Activated gamma-delta T cell (primary cell): Measurements from ENCODE around the gene POLH.
"Not testable (repeated sequence)": the region's sequence is repeated elsewhere in the genome, so short reads cannot be mapped to it uniquely, and the experiment has no call there.

Experiments used
- DNase-seq: peaks from one replicate; lab custom pipeline; 2025; lab: John Stamatoyannopoulos, UW

The POLH gene

DNA sequence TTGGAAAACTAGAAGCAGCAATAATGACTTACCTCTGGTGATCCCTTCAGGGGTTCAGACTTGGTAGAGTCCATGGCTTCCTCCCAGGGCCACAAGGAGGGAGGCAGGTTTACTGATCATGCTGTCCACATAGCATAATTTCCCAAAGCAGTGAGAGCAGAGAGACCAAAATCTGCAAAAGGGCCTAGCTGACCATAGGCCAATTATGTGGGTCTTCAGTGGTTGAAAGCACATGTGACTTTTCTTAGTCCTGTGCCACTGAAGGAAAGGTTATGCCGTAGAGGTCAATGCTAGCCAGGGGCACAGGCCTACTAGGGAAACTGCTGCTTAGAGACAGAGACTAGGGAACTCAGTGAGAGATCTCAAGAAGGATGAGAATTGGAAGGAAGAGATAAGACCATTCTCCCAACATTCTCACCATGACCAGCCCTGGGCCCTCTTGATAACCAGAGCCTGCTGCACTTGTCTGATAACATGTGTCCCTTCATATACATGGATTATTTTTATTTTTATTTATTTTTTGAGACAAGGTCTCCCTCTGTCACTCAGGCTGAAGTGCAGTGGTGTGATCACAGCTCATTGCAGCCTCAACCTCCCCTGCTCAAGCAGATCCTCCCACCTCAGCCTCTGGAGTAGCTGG lies 55.1 kb downstream of the POLH start:
- no peak for DNase-seq

DNA sequence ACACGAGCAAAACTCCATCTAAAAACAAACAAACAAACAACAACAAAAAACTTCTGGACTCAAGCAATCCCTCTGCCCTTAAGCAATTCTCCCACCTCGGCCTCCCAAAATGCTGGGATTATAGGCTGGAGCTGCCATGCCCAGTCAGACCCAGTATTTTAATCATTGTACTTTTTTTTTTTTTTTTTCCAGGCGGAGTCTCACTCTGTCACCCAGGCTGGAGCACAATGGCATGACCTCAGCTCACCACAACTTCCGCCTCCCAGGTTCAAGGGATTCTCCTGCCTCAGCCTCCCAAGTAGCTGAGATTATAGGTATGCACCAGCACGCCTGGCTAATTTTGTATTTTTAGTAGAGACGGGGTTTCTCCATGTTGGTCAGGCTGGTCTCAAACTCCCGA lies 57.0 kb downstream of the POLH start:
- not testable (repeated sequence) for DNase-seq

- DNase-seq, result no peak
These were observed 58.8 kb downstream of the POLH start for GRCh38 chr6:43634702-43635303.

- DNase-seq, result peak; percentile 64
These were observed 59.7 kb downstream of the POLH start, which contains the start of gene MAD2L1BP for GRCh38 chr6:43635387-43636307. Gene MAD2L1BP, plus strand, starts transcription at chr6:43635840. Its CDS starts 36 bp downstream, at chr6:43635876.

GRCh38 chr6:43636308-43636659 lies 60.3 kb downstream of the POLH start:
- DNase-seq, result no peak

GRCh38 chr6:43639984-43640800 lies 64.2 kb downstream of the POLH start:
- DNase-seq, result no peak

DNA sequence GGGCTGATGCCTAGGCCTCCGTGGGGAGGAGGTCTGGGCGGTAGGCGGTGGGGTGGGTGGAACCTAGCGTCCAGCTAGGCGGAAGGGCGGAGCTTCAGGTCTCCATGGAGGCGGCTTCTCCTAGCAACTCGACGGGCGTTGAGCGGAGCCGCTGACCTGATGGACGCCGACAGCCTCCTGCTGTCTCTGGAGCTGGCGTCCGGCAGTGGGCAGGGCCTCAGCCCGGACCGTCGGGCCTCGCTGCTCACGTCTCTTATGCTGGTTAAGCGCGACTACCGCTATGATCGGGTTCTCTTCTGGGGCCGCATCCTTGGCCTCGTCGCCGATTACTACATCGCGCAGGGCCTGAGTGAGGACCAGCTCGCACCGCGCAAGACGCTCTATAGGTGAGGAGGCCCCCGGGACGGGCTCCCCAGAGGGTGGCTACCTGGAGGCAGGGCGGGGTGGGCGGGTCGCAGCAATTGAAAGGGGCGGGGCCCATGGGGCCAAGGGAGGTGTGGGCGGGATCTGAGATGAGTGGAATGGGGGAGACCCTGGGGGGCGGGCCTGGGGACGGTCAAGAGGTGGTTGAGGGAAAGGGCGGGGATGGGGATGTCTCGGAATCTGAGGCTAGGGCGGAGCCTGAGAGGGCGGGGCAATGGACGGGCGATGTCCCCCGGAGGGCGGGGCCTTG lies 69.1 kb downstream of the POLH start, which contains the start of gene RSPH9:
TSS of gene RSPH9 (plus strand) at position 97 of the 673 bp plus-strand sequence. CDS start at position 160, 63 bp downstream.
- no peak for DNase-seq

DNA sequence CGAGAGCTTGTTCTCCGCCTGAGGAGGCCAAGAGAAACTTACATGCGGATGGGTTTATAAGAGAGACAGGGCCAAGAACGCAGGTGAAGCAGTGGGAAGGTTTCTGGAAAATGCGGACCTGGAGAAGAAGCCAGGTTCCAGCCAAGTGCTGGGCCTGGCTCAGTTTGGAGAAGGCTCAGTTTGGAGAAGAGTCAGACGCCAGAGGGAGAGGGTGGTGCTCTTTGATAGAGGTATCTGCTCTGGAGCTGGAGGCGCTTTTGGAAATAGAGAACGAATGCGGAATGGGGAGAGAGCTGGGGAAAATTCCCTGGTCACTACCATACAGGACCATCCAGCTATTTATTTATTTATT lies 69.6 kb downstream of the POLH start:
- DNase-seq, result no peak

DNA sequence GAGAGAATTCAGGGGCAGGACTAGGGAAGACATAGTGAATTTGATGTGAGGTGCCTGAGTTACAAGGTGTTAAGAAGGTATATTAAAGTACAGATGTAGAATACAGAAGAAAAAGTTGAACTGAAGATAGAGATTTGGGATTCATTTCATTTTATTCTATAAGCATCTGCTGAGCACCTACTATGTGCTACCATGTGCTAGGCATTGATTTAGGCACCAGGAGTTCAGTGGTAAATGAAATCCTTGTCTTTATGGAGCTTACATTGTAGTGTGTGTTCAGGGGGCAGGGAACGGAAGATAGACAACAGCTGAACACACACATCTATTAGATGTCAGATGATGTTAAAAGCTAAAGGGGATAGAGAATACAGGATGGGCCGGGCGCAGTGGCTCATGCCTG lies 71.6 kb downstream of the POLH start:
- DNase-seq, result no peak

GRCh38 chr6:43648248-43648647 lies 72.3 kb downstream of the POLH start:
- no peak for DNase-seq

- DNase-seq, result not testable (repeated sequence)
These were observed 76.8 kb downstream of the POLH start for GRCh38 chr6:43652822-43653221.

DNA sequence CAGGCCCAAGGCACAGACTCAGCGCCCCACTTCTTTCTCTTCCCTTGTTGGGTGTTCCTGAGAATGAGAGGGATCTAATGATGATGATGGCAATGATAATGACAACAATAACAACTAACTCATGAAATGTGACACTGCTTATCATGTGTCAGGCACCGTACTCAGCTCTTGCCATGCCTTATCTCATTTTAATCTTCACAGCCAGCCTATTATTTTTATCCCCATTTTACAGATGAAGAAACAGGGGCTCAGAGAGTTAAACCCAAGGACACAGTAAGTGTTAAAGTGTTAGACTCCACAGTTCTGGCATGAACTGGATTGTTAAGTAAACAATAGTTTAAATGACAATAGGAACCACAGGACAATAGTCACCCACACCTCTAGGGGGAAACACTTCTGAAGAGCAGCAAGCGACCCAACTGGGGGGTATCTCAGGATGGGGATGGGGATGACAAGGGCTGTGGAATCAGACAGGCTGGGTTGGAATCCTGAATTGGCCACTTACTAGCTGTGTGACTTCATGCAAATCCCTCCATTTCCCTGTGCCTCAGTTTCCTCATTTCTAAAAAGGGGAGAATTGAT lies 81.3 kb downstream of the POLH start:
- no peak for DNase-seq

- DNase-seq, result no peak
These were observed 82.2 kb downstream of the POLH start for GRCh38 chr6:43658161-43658560.

DNA sequence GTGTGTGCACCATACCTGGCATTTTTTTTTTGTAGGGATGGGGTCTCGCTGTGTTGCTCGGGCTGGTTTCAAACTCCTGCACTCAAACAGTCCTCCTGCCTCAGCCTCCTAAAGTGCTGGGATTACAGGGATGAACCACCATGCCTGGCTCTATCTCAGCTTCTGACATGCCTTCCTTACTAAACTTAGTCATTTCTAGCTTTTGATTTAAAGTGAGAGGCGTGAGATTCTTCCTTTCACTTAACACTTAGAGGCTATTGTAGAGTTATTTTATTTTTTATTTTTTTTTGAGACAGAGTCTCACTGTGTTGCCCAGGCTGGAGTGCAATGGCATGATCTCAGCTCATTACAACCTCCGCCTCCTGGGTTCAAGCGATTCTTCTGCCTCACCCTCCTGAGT lies 87.0 kb downstream of the POLH start:
- DNase-seq, result not testable (repeated sequence)
